CD4-positive, alpha-beta T cell (primary cell): Measurements from ENCODE around the gene LRRC2. TPM values are rescaled to one million over a fixed set of nuclear protein-coding genes. Genes with fewer than 3 reads are reported as not detected.

ENCODE experiments used
- ATAC-seq: fragments of 200-7000 bp; cut with Tn5 transposase; one replicate; pipeline ENCODE4 v1.10.0; 2022; ENCODE audit warnings: mild to moderate bottlenecking; ENCODE audit not compliant: poor library complexity
- CTCF ChIA-PET: fragments of 350-600 bp; sonication (Branson Sonifier 250); formaldehyde crosslinking; loops from one replicate; lab custom pipeline; 2021; ENCODE audit warnings: antibody characterized with exemption, inconsistent platforms; lab: Charles Lee
- POLR2A ChIA-PET: fragments of 350-600 bp; sonication (Branson Sonifier 250); formaldehyde crosslinking; loops from one replicate; lab custom pipeline; 2021; ENCODE audit warnings: antibody characterized with exemption, inconsistent platforms; lab: Charles Lee
- DNase-seq, 14 experiments: peaks; one replicate each; pipeline ENCODE4 v3.0.0-alpha.2; 2013 to 2020; ENCODE audit warnings: mixed read lengths in 2 of 14
- H3K27ac ChIP-seq, 2 donors: one replicate each; pipeline versions ENCODE4 v1.5.1 to v1.7.0; 2013; ENCODE audit warnings: low read length in 2 of 2, low read depth in 1 of 2, mild to moderate bottlenecking in 1 of 2
- H3K27me3 ChIP-seq, 2 experiments: 1 replicate in 1 of 2; 2 replicates in 1 of 2; pipeline versions ENCODE4 v1.6.1 to v1.7.0; 2013; ENCODE audit warnings: low read length in 2 of 2, control low read depth in 1 of 2, mild to moderate bottlenecking in 1 of 2, moderate library complexity in 1 of 2; ENCODE audit not compliant: insufficient read depth in 2 of 2, control insufficient read depth in 1 of 2
- H3K36me3 ChIP-seq: one replicate; pipeline ENCODE4 v1.6.1; 2013; ENCODE audit warnings: low read length, control low read depth; ENCODE audit not compliant: insufficient read depth
- H3K4me1 ChIP-seq: one replicate; pipeline ENCODE4 v1.6.1; 2013; ENCODE audit warnings: low read length, control low read depth; ENCODE audit not compliant: insufficient read depth
- H3K4me3 ChIP-seq: one replicate; pipeline ENCODE4 v1.5.1; 2013; ENCODE audit warnings: mild to moderate bottlenecking, low read length, moderate library complexity
- H3K9me3 ChIP-seq, 2 experiments: 1 replicate in 1 of 2; 2 replicates in 1 of 2; pipeline versions ENCODE4 v1.6.1 to v1.7.0; 2013; ENCODE audit warnings: low read length in 2 of 2, mild to moderate bottlenecking in 2 of 2, control low read depth in 1 of 2, moderate library complexity in 1 of 2; ENCODE audit not compliant: control insufficient read depth in 1 of 2, insufficient read depth in 1 of 2
- H3K27ac Mint-ChIP-seq: one replicate; pipeline ENCODE4 v1.8.0; 2020; ENCODE audit warnings: mixed read lengths
- H3K27me3 Mint-ChIP-seq: one replicate; pipeline ENCODE4 v1.8.0; 2021; ENCODE audit warnings: mixed read lengths
- H3K36me3 Mint-ChIP-seq: one replicate; pipeline ENCODE4 v1.8.0; 2021; ENCODE audit warnings: low read depth, mixed read lengths
- H3K4me1 Mint-ChIP-seq: one replicate; pipeline ENCODE4 v1.8.0; 2021; ENCODE audit warnings: low read depth, mixed read lengths
- H3K4me3 Mint-ChIP-seq: one replicate; pipeline ENCODE4 v1.8.0; 2020; ENCODE audit warnings: mild to moderate bottlenecking, mixed read lengths
- H3K9me3 Mint-ChIP-seq: one replicate; pipeline ENCODE4 v1.8.0; 2020; ENCODE audit warnings: mixed read lengths
- CTCF ChIP-seq: fragments of 200-600 bp; IDR thresholded peaks from one replicate; pipeline ENCODE4 v1.8.0; 2022; ENCODE audit warnings: antibody characterized with exemption, mild to moderate bottlenecking
- intact Hi-C, 2 experiments: fragments of 100-400 bp; cut with DNase I in 1 of 2; cut with micrococcal nuclease in 1 of 2; formaldehyde crosslinking; loops; one replicate each; pipeline versions ENCODE4 v1.15.1 to v1.9.0; 2023 to 2025; cut with DNase I, micrococcal nuclease
- total RNA-seq, 174 experiments: library from RNA in 2 of 174; stranded (reverse) in 2 of 174; gene quantifications; one replicate each; pipeline ENCODE4 v1.2.3 and lab custom pipeline; 2021 to 2026

LRRC2 gene
- total RNA-seq, 2 experiments from 2014 or later, result 0.59 to 0.91 TPM

DNA sequence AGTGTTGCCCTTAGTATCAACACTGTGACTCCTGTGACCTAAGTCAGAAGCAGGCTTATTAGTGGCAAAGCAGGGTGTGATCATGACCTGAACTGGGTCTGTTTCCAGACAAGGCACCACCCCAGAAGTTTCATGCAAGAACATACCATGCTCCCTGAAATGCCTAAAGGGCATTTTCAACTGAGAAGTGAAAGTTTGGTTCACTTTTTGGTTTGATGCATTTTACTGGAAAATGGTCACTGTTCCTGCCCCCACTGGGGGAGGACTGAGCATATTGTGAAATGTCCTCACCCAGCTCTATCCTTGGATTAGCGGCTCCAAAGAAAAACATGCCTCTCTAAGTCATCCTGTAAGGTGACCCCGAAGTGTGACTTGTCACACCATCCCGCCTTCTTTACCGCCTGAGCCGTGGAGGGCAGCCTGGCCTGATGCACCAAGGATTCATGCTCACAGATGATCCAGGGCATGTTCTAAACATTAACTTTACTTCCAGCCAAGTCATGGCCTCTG lies 43.2 kb upstream of the LRRC2 start:
- Histone ChIP-seq H3K4me1 (no peaks in the 10 kb centered on the region), H3K36me3 (no peaks in the 10 kb centered on the region), H3K9me3 (no peaks in the 10 kb centered on the region), H3K27me3 (no peaks in the 10 kb centered on the region), H3K27ac (no peak overlapping the region), H3K4me3 (no peak overlapping the region)
- POLR2A ChIA-PET, result no interaction called here
- Mint-ChIP-seq H3K36me3 (no peaks in the 10 kb centered on the region), H3K4me3 (no peak overlapping the region), H3K9me3 (no peaks in the 10 kb centered on the region), H3K4me1 (no peaks in the 10 kb centered on the region), H3K27me3 (no peaks in the 10 kb centered on the region), H3K27ac (no peak overlapping the region)
- DNase-seq, result no peak
- CTCF ChIA-PET, result no interaction called here
- no peak for ATAC-seq
- intact Hi-C loops, result no loop called here
- TF ChIP-seq CTCF, result no peak

GRCh38 chr3:46607603-46608028 lies 41.5 kb upstream of the LRRC2 start:
- Histone ChIP-seq H3K4me1 (no peaks in the 10 kb centered on the region), H3K9me3 (no peaks in the 10 kb centered on the region), H3K4me3 (no peak overlapping the region), H3K27ac (no peak overlapping the region), H3K27me3 (no peaks in the 10 kb centered on the region), H3K36me3 (no peaks in the 10 kb centered on the region)
- ChIA-PET POLR2A (no interaction called here), CTCF (interaction anchor here (1.1 to 1.4 kb wide), 2 partner anchors 118 to 119 kb away, joined by 3 to 5 read pairs; no protein-coding TSS in a partner anchor)
- no peaks in the 10 kb centered on the region for H3K36me3 Mint-ChIP-seq
- H3K4me1 Mint-ChIP-seq, result no peaks in the 10 kb centered on the region
- H3K4me3 Mint-ChIP-seq, result no peak overlapping the region
- no peak for TF ChIP-seq CTCF
- ATAC-seq (no peak), DNase-seq (no peak)
- no peak overlapping the region for H3K27ac Mint-ChIP-seq
- H3K9me3 Mint-ChIP-seq, result no peaks in the 10 kb centered on the region
- intact Hi-C loops, result no loop called here
- no peaks in the 10 kb centered on the region for H3K27me3 Mint-ChIP-seq

GRCh38 chr3:46604127-46604526 lies 38.0 kb upstream of the LRRC2 start:
- Mint-ChIP-seq H3K27ac (no peak overlapping the region), H3K4me1 (no peaks in the 10 kb centered on the region), H3K36me3 (no peaks in the 10 kb centered on the region), H3K4me3 (no peak overlapping the region), H3K9me3 (no peaks in the 10 kb centered on the region), H3K27me3 (no peaks in the 10 kb centered on the region)
- DNase-seq, result no peak
- Histone ChIP-seq H3K4me1 (no peaks in the 10 kb centered on the region), H3K4me3 (no peak overlapping the region), H3K27ac (no peak overlapping the region), H3K27me3 (no peaks in the 10 kb centered on the region), H3K9me3 (no peaks in the 10 kb centered on the region), H3K36me3 (no peaks in the 10 kb centered on the region)
- intact Hi-C loops, result no loop called here
- ATAC-seq, result no peak
- CTCF ChIA-PET, result no interaction called here
- POLR2A ChIA-PET, result no interaction called here
- TF ChIP-seq CTCF, result no peak
